Ovary (tissue), 9 donors: ENCODE measurements around the gene ADCY5. TPM values are rescaled to one million over a fixed set of nuclear protein-coding genes. Genes with fewer than 3 reads are reported as not detected.

ENCODE experiments used
- DNase-seq, 5 donors: peaks; one replicate each; pipeline ENCODE4 v3.0.0-alpha.2; 2019 to 2020
- H3K27ac ChIP-seq, 2 donors: fragments of 200-600 bp; one replicate each; pipeline versions ENCODE4 v1.5.1 to v1.8.0; 2019 to 2022
- H3K27me3 ChIP-seq: fragments of 200-600 bp; one replicate; pipeline ENCODE4 v1.8.0; 2022
- H3K36me3 ChIP-seq: fragments of 200-600 bp; sonication (generic); one replicate; pipeline ENCODE4 v1.5.1; 2019
- H3K4me1 ChIP-seq: one replicate; pipeline ENCODE4 v1.8.1; 2013; ENCODE audit warnings: mild to moderate bottlenecking, moderate library complexity; ENCODE audit not compliant: insufficient read depth
- H3K4me3 ChIP-seq: fragments of 200-600 bp; sonication (generic); one replicate; pipeline ENCODE4 v1.5.1; 2017
- H3K9me3 ChIP-seq, 2 donors: fragments of 200-600 bp in 1 of 2; sonication (generic) in 1 of 2; one replicate each; pipeline versions ENCODE4 v1.5.1 to v1.8.1; 2013 to 2019; ENCODE audit warnings: mild to moderate bottlenecking in 1 of 2, moderate library complexity in 1 of 2
- EP300 ChIP-seq: sonication (generic); formaldehyde crosslinking; IDR thresholded peaks from one replicate; pipeline ENCODE4 v1.6.1; 2017; ENCODE audit warnings: antibody characterized with exemption
- POLR2A ChIP-seq: fragments of 450-650 bp; IDR thresholded peaks from one replicate; pipeline ENCODE4 v1.6.1; 2017; ENCODE audit warnings: antibody characterized with exemption, mild to moderate bottlenecking, moderate library complexity
- WGBS, 3 donors: extraction: QIAGEN DNeasy Blood & Tissue Kit in 1 of 3; methylation state at CpG; one replicate each; pipeline versions ENCODE4 v1.1.5 to v1.1.7; 2013 to 2017; 5-methylcytosine and 5-hydroxymethylcytosine counted together
- intact Hi-C, 4 donors: fragments of 100-400 bp; cut with DNase I; formaldehyde crosslinking; loops; one replicate each; pipeline versions ENCODE4 v1.11.0 to v1.15.1; 2022 to 2023
- polyA plus RNA-seq, 2 donors: library from polyadenylated mRNA; stranded (reverse); fragments of 200-250 nt in 1 of 2; fragments of 350-450 nt in 1 of 2; fragmentation: Illumina TruSeq in 1 of 2; extraction: RNeasy Lipid Tissue Mini Kit (QIAGEN cat#74804) in 1 of 2; gene quantifications; one replicate each; pipeline ENCODE4 v1.2.3, GENCODE V29; 2013 to 2014
- total RNA-seq, 7 donors: library from RNA; depleted of rRNA in 2 of 7; stranded (reverse); fragments of >200 nt in 2 of 7; fragmentation: NEBNext Ultra II Directional in 3 of 7; extraction: Animal tissue kit (Norgen Biotek cat#: 25700) in 3 of 7; gene quantifications; one replicate each; pipeline versions ENCODE4 v1.1.0 to v1.2.4, GENCODE V29; 2016 to 2023
- TF ChIP-seq, protein P1 (sequence below), 3 donors: fragments of 450-650 bp in 2 of 3; fragments of 200-600 bp in 1 of 3; IDR thresholded peaks; one replicate each; pipeline versions ENCODE4 v1.5.1 to v1.8.0; 2016 to 2022; ENCODE audit warnings: antibody characterized with exemption in 3 of 3, mild to moderate bottlenecking in 1 of 3
- donor health status: DM: no; HTN: no; CAD: no; lungs with moderate emphysema.
- donor health status: DM: no; HTN: no; CAD: no.
- donor health status: Bipolar disorder and iron deficiency.
- donor health status: DM: yes; HTN: yes; CAD: no.
- donor health status: DM: no; HTN: no; CAD: no.
- donor health status: DM: yes; HTN: yes; CAD: no.

Gene ADCY5
- total and polyA plus RNA-seq, 9 donors, result 5.3 to 36.2 (median 20.3) TPM

DNA sequence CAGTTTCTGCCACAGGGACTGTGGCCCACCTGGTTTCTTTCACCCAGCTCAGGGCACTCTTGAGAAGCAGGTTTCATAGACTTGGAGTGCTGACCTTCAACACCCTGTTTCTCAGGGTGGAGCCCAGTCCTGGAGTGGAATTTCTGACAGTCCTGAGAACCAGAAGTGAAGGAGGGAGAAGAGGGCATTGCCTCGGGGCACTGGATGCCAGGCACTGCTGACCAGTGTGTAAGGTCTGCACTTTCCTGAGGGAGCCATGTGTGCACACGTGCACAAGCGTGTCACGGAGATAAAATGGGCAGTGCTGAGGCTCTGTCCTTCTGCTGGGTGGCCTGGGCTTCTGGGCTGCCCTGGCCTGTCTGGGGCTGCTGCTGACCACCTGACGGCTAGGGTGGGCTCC lies 128.7 kb downstream of the ADCY5 start:
- Histone ChIP-seq H3K36me3 (no peaks in the 10 kb centered on the region), H3K27me3 (no peaks in the 10 kb centered on the region), H3K27ac (no peak overlapping the region), H3K4me3 (no peak overlapping the region), H3K9me3 (no peaks in the 10 kb centered on the region), H3K4me1 (no peaks in the 10 kb centered on the region)
- TF ChIP-seq, protein P1, sequence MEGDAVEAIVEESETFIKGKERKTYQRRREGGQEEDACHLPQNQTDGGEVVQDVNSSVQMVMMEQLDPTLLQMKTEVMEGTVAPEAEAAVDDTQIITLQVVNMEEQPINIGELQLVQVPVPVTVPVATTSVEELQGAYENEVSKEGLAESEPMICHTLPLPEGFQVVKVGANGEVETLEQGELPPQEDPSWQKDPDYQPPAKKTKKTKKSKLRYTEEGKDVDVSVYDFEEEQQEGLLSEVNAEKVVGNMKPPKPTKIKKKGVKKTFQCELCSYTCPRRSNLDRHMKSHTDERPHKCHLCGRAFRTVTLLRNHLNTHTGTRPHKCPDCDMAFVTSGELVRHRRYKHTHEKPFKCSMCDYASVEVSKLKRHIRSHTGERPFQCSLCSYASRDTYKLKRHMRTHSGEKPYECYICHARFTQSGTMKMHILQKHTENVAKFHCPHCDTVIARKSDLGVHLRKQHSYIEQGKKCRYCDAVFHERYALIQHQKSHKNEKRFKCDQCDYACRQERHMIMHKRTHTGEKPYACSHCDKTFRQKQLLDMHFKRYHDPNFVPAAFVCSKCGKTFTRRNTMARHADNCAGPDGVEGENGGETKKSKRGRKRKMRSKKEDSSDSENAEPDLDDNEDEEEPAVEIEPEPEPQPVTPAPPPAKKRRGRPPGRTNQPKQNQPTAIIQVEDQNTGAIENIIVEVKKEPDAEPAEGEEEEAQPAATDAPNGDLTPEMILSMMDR (IDR thresholded peaks at IDR 0.05), result no peak
- no peak for TF ChIP-seq POLR2A
- no peak for TF ChIP-seq EP300
- 84 to 92% (median 88%) methylated on average over 5 of the region's 5 CpGs for WGBS, 3 donors
- no peak for DNase-seq
- intact Hi-C loops, result no loop called here

DNA sequence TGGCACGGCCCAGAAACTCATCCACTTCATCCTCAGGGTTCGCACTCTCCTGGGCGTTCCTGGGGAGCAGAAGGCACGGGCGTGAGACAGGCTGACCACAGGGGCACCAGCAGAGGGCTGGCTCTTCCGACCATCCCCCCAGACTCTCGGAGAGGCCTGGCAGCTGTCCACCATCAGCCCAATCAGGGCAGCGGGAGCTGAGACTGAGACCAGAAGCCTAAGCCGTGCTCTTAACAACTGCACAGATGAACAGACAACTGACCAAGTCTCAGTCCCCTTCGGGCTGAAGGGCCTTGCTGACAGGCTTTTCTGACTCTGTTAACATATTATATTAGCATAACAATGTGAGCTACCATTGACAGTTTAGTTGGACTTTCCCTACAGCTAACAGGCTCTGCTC lies 129.1 kb downstream of the ADCY5 start:
- H3K27ac ChIP-seq, result no peak overlapping the region
- no peak for DNase-seq
- 63 to 64% (median 63%) methylated on average over 10 of the region's 10 CpGs for WGBS, 3 donors
- H3K4me1 ChIP-seq, result no peaks in the 10 kb centered on the region
- H3K9me3 ChIP-seq, result no peaks in the 10 kb centered on the region
- no peaks in the 10 kb centered on the region for H3K36me3 ChIP-seq
- no peak overlapping the region for H3K4me3 ChIP-seq
- intact Hi-C loops, result no loop called here
- TF ChIP-seq POLR2A (no peak), EP300 (no peak)
- TF ChIP-seq, protein P1 (IDR thresholded peaks at IDR 0.05), result no peak
- H3K27me3 ChIP-seq, result no peaks in the 10 kb centered on the region

DNA sequence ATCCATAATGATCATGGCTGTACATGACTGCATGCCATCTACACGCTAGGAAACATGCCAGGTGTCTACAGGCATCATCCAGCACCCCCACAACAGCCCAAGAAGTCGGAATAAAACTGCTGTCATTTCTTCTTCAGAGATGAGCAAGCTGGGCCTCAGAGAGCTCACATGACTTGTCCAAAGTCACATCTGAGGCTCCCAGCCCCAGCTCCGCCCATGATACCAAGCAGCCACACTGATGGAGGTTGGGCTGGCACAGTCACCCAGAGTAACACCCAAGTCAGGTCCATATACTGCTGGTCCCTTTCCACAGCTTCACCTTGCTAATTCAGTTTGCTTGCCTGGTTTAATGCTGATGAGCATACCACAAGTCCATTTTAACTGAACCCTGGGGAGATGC lies 130.5 kb downstream of the ADCY5 start:
- H3K27ac ChIP-seq, result no peak overlapping the region
- 92 to 95% (median 93%) methylated on average over 3 of the region's 3 CpGs for WGBS, 3 donors
- TF ChIP-seq, protein P1 (IDR thresholded peaks at IDR 0.05), result no peak
- no peak for TF ChIP-seq EP300
- no peak for TF ChIP-seq POLR2A
- no peaks in the 10 kb centered on the region for H3K4me1 ChIP-seq
- H3K9me3 ChIP-seq, result no peaks in the 10 kb centered on the region
- H3K4me3 ChIP-seq, result no peak overlapping the region
- H3K36me3 ChIP-seq, result no peaks in the 10 kb centered on the region
- no peak for DNase-seq
- H3K27me3 ChIP-seq, result no peaks in the 10 kb centered on the region
- intact Hi-C loops, result no loop called here

DNA sequence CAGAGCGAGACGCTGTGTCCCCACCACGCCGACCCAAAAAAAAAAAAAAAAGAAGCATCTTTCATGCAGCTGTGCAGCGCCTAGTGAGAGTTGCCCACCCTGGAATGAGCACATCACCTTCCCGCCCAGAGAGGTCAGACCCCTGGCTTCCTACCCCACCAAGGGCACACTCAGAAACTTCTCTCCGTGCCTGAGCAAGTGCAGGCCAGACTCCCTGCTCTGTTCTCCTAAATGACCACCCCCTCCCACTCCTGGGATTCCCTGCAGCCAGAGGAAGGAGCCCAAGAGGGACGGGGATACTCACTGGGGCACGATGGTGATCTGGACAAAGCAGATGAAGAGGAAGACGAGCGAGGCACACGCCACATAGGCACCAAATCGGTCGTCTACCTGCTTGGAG lies 131.2 kb downstream of the ADCY5 start:
- no peak for TF ChIP-seq POLR2A
- DNase-seq, result no peak
- Histone ChIP-seq H3K36me3 (no peaks in the 10 kb centered on the region), H3K4me1 (no peaks in the 10 kb centered on the region), H3K9me3 (no peaks in the 10 kb centered on the region), H3K27ac (no peak overlapping the region), H3K27me3 (no peaks in the 10 kb centered on the region), H3K4me3 (no peak overlapping the region)
- intact Hi-C loops, result no loop called here
- WGBS, 3 donors, result 90 to 94% (median 92%) methylated on average over 14 of the region's 14 CpGs

GRCh38 chr3:123315271-123315595 lies 133.7 kb downstream of the ADCY5 start:
- intact Hi-C loops, result no loop called here
- no peak for DNase-seq

More at GRCh38 chr3:123315271-123315595, 133.7 kb downstream of the ADCY5 start:
- no peak overlapping the region for H3K27ac ChIP-seq
- H3K4me3 ChIP-seq, result no peak overlapping the region
- H3K36me3 ChIP-seq, result no peaks in the 10 kb centered on the region
- no peaks in the 10 kb centered on the region for H3K9me3 ChIP-seq
- H3K27me3 ChIP-seq, result no peaks in the 10 kb centered on the region
- 79 to 88% (median 81%) methylated on average over 4 of the region's 4 CpGs for WGBS, 3 donors
- no peaks in the 10 kb centered on the region for H3K4me1 ChIP-seq
- TF ChIP-seq POLR2A (no peak), EP300 (no peak)
- TF ChIP-seq, protein P1 (IDR thresholded peaks at IDR 0.05), result no peak
